Natural killer cell (primary cell): ENCODE measurements around the gene ATP9A. TPM values are rescaled to one million over a fixed set of nuclear protein-coding genes. Genes with fewer than 3 reads are reported as not detected.

ENCODE experiments used
- total RNA-seq, 4 donors: library from RNA; stranded (reverse); fragments of 120-200 nt in 1 of 4; gene quantifications; one replicate each; pipeline versions ENCODE4 v1.2.3 to v1.2.4, GENCODE V29; 2013 to 2022

Gene ATP9A
- total RNA-seq, 3 donors from 2014 or later (not counting 1 experiment from before 2014, with no cell fraction given), result 1.4 to 46.8 (median 1.9) TPM

Other genes with a start within 250 kb of the ATP9A start
- 100 to 1,000 TPM; 141 to 195 (median 160) TPM for gene NFATC2, start 225.7 kb downstream of the ATP9A start, total RNA-seq
- gene SALL4, start 34.1 kb upstream of the ATP9A start, total RNA-seq, result 1 to 10 TPM in 1 of 3 donors, under 1 TPM in 2; 0.33 to 2.9 (median 0.42) TPM